Measurements from ENCODE around the gene TTC39B. TPM values are rescaled to one million over a fixed set of nuclear protein-coding genes. Genes with fewer than 3 reads are reported as not detected.

TTC39B gene
- 2.7 TPM for total RNA-seq

DNA sequence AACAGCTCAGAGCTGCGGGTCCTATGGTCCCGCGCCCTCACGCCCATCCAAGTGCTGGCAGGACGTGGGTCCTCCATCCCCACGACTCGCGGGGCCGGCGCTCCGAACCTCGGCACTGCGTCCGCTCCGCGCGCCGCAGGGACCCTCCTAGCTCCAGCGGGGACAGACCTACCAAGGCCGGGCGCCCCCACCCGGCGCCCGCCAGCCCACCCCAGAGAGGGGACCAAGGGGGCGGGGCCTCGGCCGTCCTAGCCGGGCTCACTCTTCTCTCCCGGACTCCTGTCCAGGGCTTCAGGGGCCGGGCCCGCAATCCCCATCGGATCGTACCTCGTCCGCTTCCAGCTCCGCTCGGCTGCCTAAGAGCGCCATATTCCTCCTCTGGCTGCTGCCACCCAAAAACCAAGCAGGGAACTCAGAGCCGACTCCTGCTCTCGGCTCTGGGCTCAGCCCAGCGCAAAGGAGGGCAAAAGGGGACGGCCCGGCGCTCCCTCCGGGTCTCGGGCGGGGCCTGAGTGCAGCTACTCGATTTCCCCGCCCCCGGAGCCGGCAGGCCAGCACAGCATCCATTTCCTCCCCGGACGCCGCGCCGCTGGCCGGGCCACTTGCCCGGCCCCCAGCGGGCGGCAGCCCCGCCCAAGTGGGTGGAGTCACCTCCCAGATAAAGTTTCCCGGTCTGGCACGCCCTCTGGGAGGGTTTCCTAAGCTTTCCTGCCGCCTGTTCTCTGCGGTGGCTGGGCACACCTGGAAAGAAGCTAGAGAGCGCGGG is at the start of gene TTC39B:
Gene TTC39B, minus strand, starts transcription at position 460 of the 766 bp plus-strand sequence. Its CDS starts 91 bp downstream, at position 369.
- Histone ChIP-seq H3K9me3 (no peaks in the 10 kb centered on the region), H3K27me3 (no peaks in the 10 kb centered on the region), H3K36me3 (no peaks in the 10 kb centered on the region), H3K4me1 (peaks cover 3 to 4% of the 10 kb centered on the region in 2 donors), H3K4me3 (peak within 1 kb of the TSS; percentile 82 to 97), H3K27ac (peak within 1 kb of the TSS; percentile 89 to 91)
- peak; percentile 71 to 97 for DNase-seq (ENCODE audit: low spot score in 2 of 2)
- TF ChIP-seq, protein P1, sequence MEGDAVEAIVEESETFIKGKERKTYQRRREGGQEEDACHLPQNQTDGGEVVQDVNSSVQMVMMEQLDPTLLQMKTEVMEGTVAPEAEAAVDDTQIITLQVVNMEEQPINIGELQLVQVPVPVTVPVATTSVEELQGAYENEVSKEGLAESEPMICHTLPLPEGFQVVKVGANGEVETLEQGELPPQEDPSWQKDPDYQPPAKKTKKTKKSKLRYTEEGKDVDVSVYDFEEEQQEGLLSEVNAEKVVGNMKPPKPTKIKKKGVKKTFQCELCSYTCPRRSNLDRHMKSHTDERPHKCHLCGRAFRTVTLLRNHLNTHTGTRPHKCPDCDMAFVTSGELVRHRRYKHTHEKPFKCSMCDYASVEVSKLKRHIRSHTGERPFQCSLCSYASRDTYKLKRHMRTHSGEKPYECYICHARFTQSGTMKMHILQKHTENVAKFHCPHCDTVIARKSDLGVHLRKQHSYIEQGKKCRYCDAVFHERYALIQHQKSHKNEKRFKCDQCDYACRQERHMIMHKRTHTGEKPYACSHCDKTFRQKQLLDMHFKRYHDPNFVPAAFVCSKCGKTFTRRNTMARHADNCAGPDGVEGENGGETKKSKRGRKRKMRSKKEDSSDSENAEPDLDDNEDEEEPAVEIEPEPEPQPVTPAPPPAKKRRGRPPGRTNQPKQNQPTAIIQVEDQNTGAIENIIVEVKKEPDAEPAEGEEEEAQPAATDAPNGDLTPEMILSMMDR (IDR thresholded peaks at IDR 0.05), result peak in 1 of 3 experiments; percentile 2
- intact Hi-C loops (cut with DNase I), result loop anchor here (1.0 to 5.0 kb wide), 6 partner anchors 10 to 245 kb away; partner anchors contain the start of genes CCDC171 and SNAPC3

DNA sequence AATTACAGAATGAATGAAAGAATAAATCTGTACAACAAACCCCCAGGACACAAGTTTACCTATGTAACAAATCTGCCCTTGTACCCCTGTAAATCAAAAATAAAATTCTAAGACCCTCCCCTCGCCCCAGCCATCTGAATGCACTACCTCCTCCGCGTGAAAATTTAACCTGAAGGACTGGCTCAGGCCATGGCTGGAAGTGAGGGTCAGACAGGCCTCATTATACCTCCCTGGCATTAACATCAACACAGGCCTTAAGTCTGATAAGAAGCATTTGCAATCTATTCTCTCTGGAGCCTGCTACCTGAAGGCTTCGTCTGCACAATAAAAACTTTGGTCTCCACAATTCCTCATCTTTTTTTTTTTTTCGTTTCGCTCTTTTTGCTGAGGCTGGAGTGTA is 48.7 kb upstream of the TTC39B start:
- TF ChIP-seq, protein P1 (IDR thresholded peaks at IDR 0.05), result no peak
- no peak overlapping the region for H3K4me3 ChIP-seq
- H3K9me3 ChIP-seq, result no peaks in the 10 kb centered on the region
- DNase-seq (ENCODE audit: low spot score in 2 of 2), result no peak
- H3K27me3 ChIP-seq, result no peaks in the 10 kb centered on the region
- H3K4me1 ChIP-seq, result no peaks in the 10 kb centered on the region
- intact Hi-C loops (cut with DNase I), result loop anchor here (10.0 kb wide), 2 partner anchors 59 to 249 kb away; no protein-coding TSS in a partner anchor
- no peak overlapping the region for H3K27ac ChIP-seq
- no peaks in the 10 kb centered on the region for H3K36me3 ChIP-seq

DNA sequence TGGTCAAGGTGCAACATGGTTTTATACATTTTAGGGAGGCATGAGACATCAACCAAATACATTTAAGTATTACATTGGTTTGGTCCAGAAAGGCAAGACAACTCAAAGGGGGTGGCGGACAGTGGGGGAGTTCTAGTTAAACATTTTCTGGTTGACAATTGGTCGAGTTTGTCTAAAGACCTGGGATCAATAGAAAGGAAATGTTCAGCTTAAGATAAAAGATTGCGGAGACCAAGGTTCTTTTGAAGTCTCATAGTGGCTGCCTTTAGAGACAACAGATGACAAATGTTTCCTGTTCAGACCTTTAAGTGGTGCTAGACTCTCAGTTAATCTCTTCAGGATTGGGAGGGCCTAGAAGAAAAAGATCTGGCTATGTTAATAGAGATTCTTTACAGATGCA is 47.7 kb upstream of the TTC39B start:
- TF ChIP-seq, protein P1 (IDR thresholded peaks at IDR 0.05), result peak in 1 of 3 experiments; percentile 23
- no peaks in the 10 kb centered on the region for H3K36me3 ChIP-seq
- intact Hi-C loops (cut with DNase I), result loop anchor here (10.0 kb wide), 2 partner anchors 60 to 250 kb away; no protein-coding TSS in a partner anchor

GRCh38 chr9:15353892-15354291 is 46.9 kb upstream of the TTC39B start:
- no peaks in the 10 kb centered on the region for H3K36me3 ChIP-seq
- no peaks in the 10 kb centered on the region for H3K4me1 ChIP-seq
- no peaks in the 10 kb centered on the region for H3K9me3 ChIP-seq
- no peak overlapping the region for H3K4me3 ChIP-seq
- intact Hi-C loops (cut with DNase I), result loop anchor here (10.0 kb wide), 2 partner anchors 61 to 251 kb away; no protein-coding TSS in a partner anchor
- DNase-seq (ENCODE audit: low spot score in 2 of 2), result no peak
- H3K27ac ChIP-seq, result no peak overlapping the region
- TF ChIP-seq, protein P1 (IDR thresholded peaks at IDR 0.05), result no peak
- no peaks in the 10 kb centered on the region for H3K27me3 ChIP-seq

More for the DNA sequence above, 47.7 kb upstream of the TTC39B start:
- H3K27ac ChIP-seq, result no peak overlapping the region
- H3K27me3 ChIP-seq, result no peaks in the 10 kb centered on the region
- H3K4me3 ChIP-seq, result no peak overlapping the region
- no peak for DNase-seq (ENCODE audit: low spot score in 2 of 2)
- no peaks in the 10 kb centered on the region for H3K4me1 ChIP-seq
- no peaks in the 10 kb centered on the region for H3K9me3 ChIP-seq

GRCh38 chr9:15352306-15352705 is 45.3 kb upstream of the TTC39B start:
- DNase-seq (ENCODE audit: low spot score in 2 of 2), result no peak
- Histone ChIP-seq H3K4me3 (no peak overlapping the region), H3K27me3 (no peaks in the 10 kb centered on the region), H3K36me3 (no peaks in the 10 kb centered on the region), H3K4me1 (no peaks in the 10 kb centered on the region), H3K9me3 (no peaks in the 10 kb centered on the region), H3K27ac (no peak overlapping the region)
- TF ChIP-seq, protein P1 (IDR thresholded peaks at IDR 0.05), result no peak
- intact Hi-C loops (cut with DNase I), result loop anchor here (10.0 kb wide), 2 partner anchors 62 to 252 kb away; no protein-coding TSS in a partner anchor
